GM19023 (cell line): ENCODE measurements around the gene SYNPO.

Experiments
- ATAC-seq: cut with Tn5 transposase; IDR thresholded peaks from one replicate; pipeline ENCODE4 v1.9.1; 2021; ENCODE audit warnings: mild to moderate bottlenecking, moderate library complexity; ENCODE audit not compliant: unreplicated experiment

Gene SYNPO

GRCh38 chr5:150655221-150655620 lies 14.8 kb downstream of the SYNPO start:
- no peak for ATAC-seq

GRCh38 chr5:150656191-150657132 lies 16.0 kb downstream of the SYNPO start:
- peak; percentile 62 for ATAC-seq

- no peak for ATAC-seq
These were observed 17.7 kb downstream of the SYNPO start for GRCh38 chr5:150658121-150658520.

- ATAC-seq: no peak
These were observed 18.3 kb downstream of the SYNPO start for GRCh38 chr5:150658699-150659265.

GRCh38 chr5:150659360-150660107 lies 19.1 kb downstream of the SYNPO start:
- no peak for ATAC-seq

- ATAC-seq: no peak
These were observed 19.8 kb downstream of the SYNPO start for GRCh38 chr5:150660108-150660831.

- no peak for ATAC-seq
These were observed 20.6 kb downstream of the SYNPO start, which contains the start of gene MYOZ3 for GRCh38 chr5:150661086-150661485. TSS of gene MYOZ3 (plus strand) at chr5:150661251. CDS start at chr5:150662942, 1,691 bp downstream.

GRCh38 chr5:150661821-150662596 lies 21.5 kb downstream of the SYNPO start:
- ATAC-seq: no peak

GRCh38 chr5:150662731-150663516 lies 22.5 kb downstream of the SYNPO start:
- no peak for ATAC-seq

- ATAC-seq: no peak
These were observed 23.5 kb downstream of the SYNPO start for GRCh38 chr5:150663936-150664335.

GRCh38 chr5:150665044-150665443 lies 24.6 kb downstream of the SYNPO start:
- ATAC-seq: no peak

GRCh38 chr5:150670275-150670947 lies 30.0 kb downstream of the SYNPO start:
- no peak for ATAC-seq

GRCh38 chr5:150670948-150671310 lies 30.5 kb downstream of the SYNPO start:
- ATAC-seq: no peak

- ATAC-seq: no peak
These were observed 31.2 kb downstream of the SYNPO start for GRCh38 chr5:150671509-150672236.

- ATAC-seq: no peak
These were observed 31.9 kb downstream of the SYNPO start for GRCh38 chr5:150672237-150672883.

GRCh38 chr5:150672884-150673275 lies 32.4 kb downstream of the SYNPO start:
- no peak for ATAC-seq

GRCh38 chr5:150674341-150674821 lies 33.9 kb downstream of the SYNPO start:
- no peak for ATAC-seq
